ENCODE data around the gene ABCB11. TPM values are rescaled to one million over a fixed set of nuclear protein-coding genes. Genes with fewer than 3 reads are reported as not detected.

ABCB11 gene
- total and polyA plus RNA-seq, 9 of the 15 experiments (the other 6 are each of a cell fraction or from before 2014, with no cell fraction given), result 0.04 to 0.51 (median 0.10) TPM; not detected in 1

GRCh38 chr2:168907940-168908662 is 123.0 kb downstream of the ABCB11 start (continued):
- TF ChIP-seq GATAD2A (IDR thresholded peaks at IDR 0.05) (no peak), ATF1 (CRISPR knock-in tag; IDR thresholded peaks at IDR 0.05) (no peak), ATF1 (tag; IDR thresholded peaks at IDR 0.05) (no peak), KLF16 (IDR thresholded peaks at IDR 0.05) (0 out of 2 replicates have a peak, but pooled peaks have one; percentile 24), SAP30 (IDR thresholded peaks at IDR 0.05; ENCODE audit: borderline replicate concordance, insufficient read depth, low read depth, low read length, poor library complexity, severe bottlenecking) (no peak), SMC3 (conservative IDR thresholded peaks at IDR 0.05; ENCODE audit: insufficient read depth, low read depth, low read length) (0 out of 2 replicates have a peak, but pooled peaks have one; percentile 4), SRF (CRISPR knock-in tag; IDR thresholded peaks at IDR 0.05) (peak in 1 of 2 experiments; percentile 54; a peak in 1 of 4 replicates), SRSF7 (optimal IDR thresholded peaks at IDR 0.05; ENCODE audit: low read depth, low read length) (no peak), MAFK (IDR thresholded peaks at IDR 0.05; ENCODE audit: low read length) (no peak), RFX5 (IDR thresholded peaks at IDR 0.05; ENCODE audit: low read depth, low read length) (no peak), ZNF354B (CRISPR knock-in tag; IDR thresholded peaks at IDR 0.05) (no peak), CTBP1 (IDR thresholded peaks at IDR 0.05; ENCODE audit: borderline replicate concordance) (peak; percentile 81; the same call in 1 of the 2 replicates), RBM14 (IDR thresholded peaks at IDR 0.05; ENCODE audit: borderline replicate concordance, insufficient read depth, low read depth, low read length) (no peak), ZNF212 (CRISPR knock-in tag; IDR thresholded peaks at IDR 0.05) (no peak), ZNF699 (CRISPR knock-in tag; IDR thresholded peaks at IDR 0.05; ENCODE audit: insufficient replicate concordance) (no peak), CTCF (IDR thresholded peaks at IDR 0.05 in 2 of 3, conservative IDR thresholded peaks at IDR 0.05 in 1 of 3; ENCODE audit: insufficient read depth in 2 of 3, low read depth in 1 of 3, low read length in 3 of 3) (peak; percentile 5 to 44 (median 22); a peak in 3 of 6 replicates), ARID3A (IDR thresholded peaks at IDR 0.05; ENCODE audit: borderline replicate concordance, low read depth, low read length) (no peak), TBP (optimal IDR thresholded peaks at IDR 0.05; ENCODE audit: low read depth, low read length) (no peak), RBFOX2 (IDR thresholded peaks at IDR 0.05; ENCODE audit: low read depth, low read length) (no peak), NFXL1 (CRISPR knock-in tag; IDR thresholded peaks at IDR 0.05) (no peak), NCOR1 (IDR thresholded peaks at IDR 0.05) (no peak), CBFA2T3 (IDR thresholded peaks at IDR 0.05) (peak; percentile 71), ZNF197 (CRISPR knock-in tag; IDR thresholded peaks at IDR 0.05; ENCODE audit: low read depth) (no peak), GATA2 (CRISPR knock-in tag; IDR thresholded peaks at IDR 0.05) (peak; percentile 62), STAT5A (IDR thresholded peaks at IDR 0.05; ENCODE audit: borderline replicate concordance, low read length) (0 out of 2 replicates have a peak, but pooled peaks have one; percentile 43)
- TF ChIP-seq, protein P1, sequence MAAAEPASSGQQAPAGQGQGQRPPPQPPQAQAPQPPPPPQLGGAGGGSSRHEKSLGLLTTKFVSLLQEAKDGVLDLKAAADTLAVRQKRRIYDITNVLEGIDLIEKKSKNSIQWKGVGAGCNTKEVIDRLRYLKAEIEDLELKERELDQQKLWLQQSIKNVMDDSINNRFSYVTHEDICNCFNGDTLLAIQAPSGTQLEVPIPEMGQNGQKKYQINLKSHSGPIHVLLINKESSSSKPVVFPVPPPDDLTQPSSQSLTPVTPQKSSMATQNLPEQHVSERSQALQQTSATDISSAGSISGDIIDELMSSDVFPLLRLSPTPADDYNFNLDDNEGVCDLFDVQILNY (CRISPR knock-in tag; IDR thresholded peaks at IDR 0.05), result no peak
